Heart right ventricle (tissue), 16 donors: Measurements from ENCODE around the gene ARMC7. TPM values are rescaled to one million over a fixed set of nuclear protein-coding genes. Genes with fewer than 3 reads are reported as not detected.
A peak's percentile ranks its signal among the peaks of the same experiment; 100 is the strongest.

Experiments used
- ATAC-seq, 8 donors: fragments of 200-7000 bp; cut with Tn5 transposase; one replicate each; pipeline ENCODE4 v1.9.1; 2020; ENCODE audit warnings: mild to moderate bottlenecking in 8 of 8, moderate library complexity in 8 of 8, moderate number of reproducible peaks in 1 of 8
- DNase-seq, 2 donors: peaks; one replicate each; pipeline ENCODE4 v3.0.0-alpha.2; 2020
- H3K27ac ChIP-seq, 10 donors: fragments of 200-600 bp; sonication (generic) in 2 of 10; one replicate each; pipeline versions ENCODE4 v1.5.0 to v1.8.0; 2020 to 2022; ENCODE audit warnings: mild to moderate bottlenecking in 3 of 10
- H3K27me3 ChIP-seq, 7 donors: fragments of 200-600 bp; one replicate each; pipeline ENCODE4 v1.8.0; 2021 to 2022; ENCODE audit warnings: mild to moderate bottlenecking in 2 of 7
- H3K36me3 ChIP-seq, 9 donors: fragments of 200-600 bp; sonication (generic) in 1 of 9; one replicate each; pipeline versions ENCODE4 v1.5.0 to v1.8.0; 2020 to 2022; ENCODE audit warnings: mild to moderate bottlenecking in 2 of 9
- H3K4me1 ChIP-seq, 9 donors: fragments of 200-600 bp; sonication (generic) in 1 of 9; one replicate each; pipeline versions ENCODE4 v1.5.0 to v1.8.0; 2020 to 2022; ENCODE audit warnings: mild to moderate bottlenecking in 4 of 9
- H3K4me3 ChIP-seq, 10 donors: fragments of 200-600 bp; sonication (generic) in 2 of 10; one replicate each; pipeline versions ENCODE4 v1.5.0 to v1.8.0; 2020 to 2022; ENCODE audit warnings: mild to moderate bottlenecking in 7 of 10, moderate library complexity in 2 of 10
- H3K9me3 ChIP-seq, 11 donors: fragments of 200-600 bp in 10 of 11; sonication (generic) in 2 of 11; one replicate each; pipeline versions ENCODE4 v1.5.0 to v1.8.0; 2013 to 2022; ENCODE audit warnings: mild to moderate bottlenecking in 2 of 11, control low read depth in 1 of 11, moderate library complexity in 1 of 11
- CTCF ChIP-seq, 9 donors: fragments of 200-600 bp; sonication (generic) in 2 of 9; IDR thresholded peaks; one replicate each; pipeline versions ENCODE4 v1.5.0 to v1.8.0; 2021 to 2022; ENCODE audit warnings: antibody characterized with exemption in 9 of 9, mild to moderate bottlenecking in 5 of 9, moderate library complexity in 1 of 9
- WGBS, 2 donors: extraction: QIAGEN DNeasy Blood & Tissue Kit; methylation state at CpG; one replicate each; pipeline ENCODE4 v1.1.7; 2013; ENCODE audit warnings: inconsistent platforms in 1 of 2; 5-methylcytosine and 5-hydroxymethylcytosine counted together
- intact Hi-C, 10 donors: fragments of 100-400 bp; cut with DNase I; formaldehyde crosslinking; loops; one replicate each; pipeline versions ENCODE4 v1.11.1 to v1.14.2; 2022
- polyA plus RNA-seq, 2 donors: library from polyadenylated mRNA; stranded (reverse); fragments of 200-250 nt; gene quantifications; one replicate each; pipeline ENCODE4 v1.2.3, GENCODE V29; 2013
- total RNA-seq, 10 donors: library from RNA; stranded (reverse); fragmentation: NEBNext Ultra II Directional in 3 of 10; extraction: Animal tissue kit (Norgen Biotek cat#: 25700) in 3 of 10; gene quantifications; one replicate each; pipeline versions ENCODE4 v1.2.1 to v1.2.4, GENCODE V29; 2021 to 2023
- donor health status: Arrhythmogenic right ventricular cardiomyopathy.
- donor health status: ischemic (EF 13 %, LVEDD 7.1; RV severe dilation, severe dysfunction).
- donor health status: healthy with polysubstance abuse.
- donor health status: DM: no; HTN: yes; CAD: no.
- donor health status: DM: no; HTN: no; CAD: no.
- donor health status: ischemic (EF 25% LVEDD 6.9; RV normal size, moderate dysfunction).
- donor health status: ischemic (EF 25% LVEDD 5.7; RV mildly dilated, moderate dysfunction).
- donor health status: healthy.
- donor health status: DM: yes; HTN: yes; CAD: no.
- donor health status: Ischemic cardiomyopathy.
- donor health status: ischemic (EF 35%, LVEDD 5.7; RV mildly dilated, moderate dysfunction).
- donor health status: nonischemic (EF 11% LVEDD 7.7; RV severe dilation, severe dysfunction).
- donor health status: DM: yes; HTN: yes; CAD: no.
- donor health status: PGD.
- donor health status: ischemic (EF 29% LVEDD 5.4; RV normal size, mild dysfunction).
- donor health status: nonischemic (EF 23%, LVEDD 6.1; RV moderate dilation, normal function).

The ARMC7 gene
- total and polyA plus RNA-seq, 12 donors, result 3.1 to 7.9 (median 5.2) TPM

GRCh38 chr17:75093548-75094158 lies 16.1 kb upstream of the ARMC7 start:
- no peak overlapping the region for H3K27ac ChIP-seq

GRCh38 chr17:75094871-75095399 lies 14.8 kb upstream of the ARMC7 start:
- no peak for TF ChIP-seq CTCF (IDR thresholded peaks at IDR 0.05)
- ATAC-seq (no peak), DNase-seq (no peak)
- WGBS, 2 donors, result 77 to 79% methylated on average over 15 to 16 of the region's 16 CpGs
- Histone ChIP-seq H3K4me3 (no peak overlapping the region), H3K27ac (no peak overlapping the region), H3K4me1 (peaks cover 6 to 42% (median 24%) of the 10 kb centered on the region in 9 donors), H3K9me3 (no peaks in the 10 kb centered on the region), H3K27me3 (no peaks in the 10 kb centered on the region), H3K36me3 (peaks cover 0 to 34% (median 19%) of the 10 kb centered on the region in 9 donors)
- intact Hi-C loops, result no loop called here

More at GRCh38 chr17:75093548-75094158, 16.1 kb upstream of the ARMC7 start:
- Histone ChIP-seq H3K27me3 (no peaks in the 10 kb centered on the region), H3K36me3 (peaks cover 0 to 22% (median 6%) of the 10 kb centered on the region in 9 donors), H3K9me3 (no peaks in the 10 kb centered on the region), H3K4me3 (no peak overlapping the region), H3K4me1 (peaks cover 8 to 54% (median 29%) of the 10 kb centered on the region in 9 donors)
- no peak for DNase-seq
- WGBS, 2 donors, result 93 to 94% methylated on average over 18 of the region's 18 CpGs
- TF ChIP-seq CTCF (IDR thresholded peaks at IDR 0.05), result no peak
- intact Hi-C loops, result no loop called here
- no peak for ATAC-seq

GRCh38 chr17:75096082-75096625 lies 13.6 kb upstream of the ARMC7 start:
- 27 to 29% methylated on average over 14 of the region's 14 CpGs for WGBS, 2 donors
- peak overlapping the region in 8 of 10 donors; percentile 34 to 80 (median 62) for H3K27ac ChIP-seq

GRCh38 chr17:75097865-75098264 lies 11.9 kb upstream of the ARMC7 start:
- ATAC-seq (no peak), DNase-seq (no peak)
- peaks cover 0 to 30% (median 8%) of the 10 kb centered on the region in 9 donors for H3K4me1 ChIP-seq
- H3K36me3 ChIP-seq, result peaks cover 0 to 54% (median 27%) of the 10 kb centered on the region in 9 donors
- no peaks in the 10 kb centered on the region for H3K27me3 ChIP-seq
- intact Hi-C loops, result no loop called here
- 94 to 96% methylated on average over 7 of the region's 7 CpGs for WGBS, 2 donors
- H3K9me3 ChIP-seq, result no peaks in the 10 kb centered on the region
- no peak for TF ChIP-seq CTCF (IDR thresholded peaks at IDR 0.05)
- no peak overlapping the region for H3K4me3 ChIP-seq
- H3K27ac ChIP-seq, result no peak overlapping the region

More at GRCh38 chr17:75096082-75096625, 13.6 kb upstream of the ARMC7 start:
- Histone ChIP-seq H3K4me3 (no peak overlapping the region), H3K4me1 (peaks cover 5 to 30% (median 14%) of the 10 kb centered on the region in 9 donors), H3K27me3 (no peaks in the 10 kb centered on the region), H3K36me3 (peaks cover 0 to 46% (median 27%) of the 10 kb centered on the region in 9 donors), H3K9me3 (no peaks in the 10 kb centered on the region)
- TF ChIP-seq CTCF (IDR thresholded peaks at IDR 0.05), result no peak
- peak; percentile 84 to 93 (median 89) for ATAC-seq
- intact Hi-C loops, result no loop called here
- peak; percentile 65 to 71 for DNase-seq
